ENCODE data around the gene PNMA8C. TPM values are rescaled to one million over a fixed set of nuclear protein-coding genes. Genes with fewer than 3 reads are reported as not detected.
"Not testable (repeated sequence)": the region's sequence is repeated elsewhere in the genome, so short reads cannot be mapped to it uniquely, and the experiment has no call there.

Gene PNMA8C
- polyA plus RNA-seq, 5 donors = 0.21 to 1.3 (median 0.72) TPM

DNA sequence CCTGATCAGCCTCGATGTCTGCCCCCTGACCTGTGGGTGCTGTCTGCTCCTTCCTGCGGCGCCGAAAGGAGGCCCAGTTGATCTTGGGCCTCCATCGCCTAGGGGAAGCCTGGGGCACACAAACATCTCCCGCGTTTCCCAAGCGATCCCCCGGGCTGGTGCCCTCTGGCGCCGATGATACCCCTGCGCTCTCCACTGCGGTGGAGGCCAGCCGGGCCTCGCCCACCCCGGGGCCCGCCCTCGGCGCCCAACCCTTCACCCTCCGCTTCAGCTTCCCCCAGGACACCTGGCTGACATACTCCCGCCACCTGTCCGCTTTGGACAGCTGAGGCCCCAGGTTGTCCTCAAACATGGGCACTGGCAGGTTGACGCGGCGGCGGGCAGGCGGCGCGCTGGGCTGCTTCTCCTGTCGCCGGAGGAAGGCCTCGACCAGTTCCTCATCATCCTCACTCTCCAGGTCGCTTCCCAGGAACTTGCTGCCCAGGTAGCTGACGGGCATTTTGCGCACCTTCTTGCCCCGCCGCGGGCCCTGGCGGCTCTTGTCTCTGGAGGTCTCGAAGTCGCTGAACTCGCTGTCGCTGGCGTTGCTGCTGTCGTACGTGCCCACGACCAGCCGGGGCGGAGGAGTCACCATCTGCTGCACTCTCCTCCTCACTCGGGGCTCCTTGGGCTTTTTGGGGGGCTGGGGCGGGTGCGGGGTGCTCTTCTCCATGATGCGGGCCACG is 16.6 kb downstream of the PNMA8C start:
- no peak for DNase-seq

DNA sequence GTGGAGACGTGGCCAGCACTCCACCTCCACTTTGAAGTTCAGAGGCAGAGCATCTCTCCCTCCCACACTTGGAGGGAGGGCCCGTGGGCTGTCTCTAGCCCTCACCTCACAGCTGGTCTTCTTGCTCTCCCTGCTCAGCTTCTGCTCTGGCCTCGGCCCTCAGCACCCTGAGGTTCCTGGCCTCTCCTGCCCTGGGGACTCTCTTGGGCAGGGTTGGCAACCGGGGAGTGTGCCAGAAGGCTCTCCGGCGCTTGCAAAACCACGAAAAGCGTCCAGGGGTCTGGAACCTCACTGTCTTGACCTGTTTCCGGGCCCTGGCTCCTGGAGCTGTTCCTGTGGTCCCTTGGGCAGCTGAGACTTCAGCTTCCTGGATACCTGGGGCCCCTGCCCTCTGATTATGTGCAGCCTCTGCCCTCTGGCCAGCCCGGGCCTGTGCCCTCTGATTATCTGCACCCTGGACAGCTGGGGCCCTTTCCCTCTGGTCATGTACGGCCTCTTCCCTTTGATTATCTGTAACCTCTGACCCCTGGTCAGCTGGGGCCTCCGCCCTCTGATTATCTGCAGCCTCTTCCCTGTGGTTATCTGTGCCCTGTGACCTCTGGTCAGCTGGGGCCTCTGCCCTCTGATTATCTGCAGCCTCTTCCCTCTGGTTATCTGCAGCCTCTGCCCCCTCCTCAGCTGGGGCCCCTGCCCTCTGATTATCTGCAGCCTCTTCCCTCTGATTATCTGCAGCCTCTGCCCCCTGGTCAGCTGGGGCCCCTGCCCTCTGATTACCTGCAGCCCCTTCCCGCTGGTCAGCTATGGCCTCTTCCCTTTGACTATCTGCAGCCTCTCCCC is 17.4 kb downstream of the PNMA8C start:
- DNase-seq = no peak

DNA sequence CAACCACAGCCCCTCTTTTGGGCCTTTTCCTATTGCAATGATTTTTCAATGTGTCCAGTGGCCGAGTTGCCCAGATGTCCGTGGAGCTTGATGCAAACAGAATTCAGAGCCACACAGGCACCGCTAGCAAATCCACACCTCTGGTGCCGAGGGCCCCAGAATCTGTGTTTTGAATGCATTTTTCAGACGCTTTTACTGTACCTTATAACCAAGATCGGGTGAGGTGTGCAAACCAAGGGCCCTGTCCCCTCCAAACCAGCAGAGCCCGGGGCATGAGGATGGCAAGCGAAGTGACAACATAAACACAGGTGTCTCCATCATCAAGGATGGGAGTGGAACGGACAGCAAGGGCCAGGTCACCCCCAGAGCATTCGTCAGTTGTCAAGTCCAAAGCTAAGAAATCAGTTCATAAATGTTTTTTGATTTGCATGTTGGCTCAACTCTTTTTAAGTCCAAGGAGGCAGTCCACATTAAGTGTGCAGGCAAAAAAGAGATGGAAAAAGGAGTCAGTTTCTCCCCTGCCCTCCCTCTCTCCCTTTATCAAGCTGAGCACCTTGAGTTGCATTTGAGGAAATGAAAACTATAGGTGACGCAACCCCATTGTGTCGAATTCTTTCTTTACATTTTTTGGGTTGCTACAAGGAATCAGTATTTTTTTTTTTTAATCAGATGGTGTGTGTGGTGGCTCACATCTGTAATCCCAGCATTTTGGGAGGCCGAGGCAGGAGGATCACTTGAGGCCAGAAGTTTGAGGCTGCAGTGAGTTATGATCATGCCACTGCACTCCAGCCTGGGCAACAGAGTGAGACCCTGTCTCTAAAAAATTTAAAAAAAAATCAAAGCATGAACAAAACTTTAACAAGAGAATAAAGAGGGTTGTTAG is 18.3 kb downstream of the PNMA8C start:
- no peak for DNase-seq

DNA sequence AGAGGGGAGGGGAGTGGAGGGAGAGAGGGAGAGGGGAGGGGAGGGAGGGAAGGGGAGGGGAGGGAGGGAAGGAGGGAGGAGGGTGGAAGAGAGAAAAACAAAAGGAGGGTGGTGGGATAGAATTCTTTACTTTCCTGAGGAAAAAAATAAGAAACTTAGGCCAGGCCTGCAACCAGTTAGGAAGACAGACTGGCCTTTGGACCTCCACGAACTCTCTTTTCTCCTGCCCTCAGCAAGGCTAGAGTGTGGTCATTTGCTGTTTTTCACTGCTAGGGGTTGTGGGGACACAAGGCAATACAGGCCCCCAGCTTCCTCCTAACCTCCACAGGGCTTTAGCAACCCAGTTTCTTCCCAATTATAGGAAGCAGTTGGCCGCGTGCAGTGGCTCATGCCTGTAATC is 19.5 kb downstream of the PNMA8C start:
- no peak for DNase-seq

GRCh38 chr19:46408664-46409039 is 20.1 kb downstream of the PNMA8C start:
- DNase-seq = peak; percentile 80 to 81

- DNase-seq = no peak
Measured at GRCh38 chr19:46407856-46408663, 20.7 kb downstream of the PNMA8C start.

GRCh38 chr19:46406976-46407375 is 21.8 kb downstream of the PNMA8C start:
- no peak for DNase-seq

- peak in 1 of 2 donors; percentile 64 for DNase-seq
Measured at GRCh38 chr19:46404753-46405468, 23.8 kb downstream of the PNMA8C start.

DNA sequence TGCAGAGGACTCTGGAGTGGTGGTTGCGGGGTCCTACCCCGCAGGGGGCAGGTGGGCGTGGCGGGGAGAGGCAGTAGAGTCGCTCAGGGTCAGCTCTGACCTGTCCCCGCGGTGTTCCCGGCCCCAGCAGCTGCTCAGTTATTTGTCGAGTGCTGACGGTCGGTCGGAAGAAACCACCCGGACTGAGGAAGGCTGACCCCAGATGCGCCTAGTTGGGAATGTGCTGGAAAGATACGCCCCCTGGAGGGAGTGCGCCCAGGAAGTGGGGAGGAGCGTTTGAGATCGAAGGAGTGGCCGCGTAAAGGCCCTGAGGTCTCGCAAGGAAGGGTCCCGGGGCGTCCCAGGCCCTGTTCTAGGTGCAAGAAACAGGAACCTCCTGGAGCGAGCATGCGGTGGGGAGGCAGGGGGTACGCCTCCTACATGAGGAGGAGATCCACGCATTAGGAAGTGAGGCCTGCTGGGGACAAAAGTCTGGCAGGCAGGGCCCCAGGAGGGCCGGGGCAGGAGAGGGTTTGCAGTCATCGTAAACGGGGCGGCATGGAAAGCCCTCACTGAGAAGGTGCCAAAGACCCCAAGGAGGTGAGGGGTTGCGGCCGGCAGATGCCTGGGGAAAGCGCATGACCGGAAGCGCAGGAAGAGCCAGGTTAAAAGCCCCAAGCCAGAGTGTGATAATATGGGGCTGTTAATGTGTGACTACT is 24.5 kb downstream of the PNMA8C start:
- peak in 1 of 2 donors; percentile 66 for DNase-seq

- no peak for DNase-seq
Measured at GRCh38 chr19:46402725-46403124, 26.0 kb downstream of the PNMA8C start.

- not testable (repeated sequence) for DNase-seq
Measured at GRCh38 chr19:46397801-46398479, 30.8 kb downstream of the PNMA8C start.

DNA sequence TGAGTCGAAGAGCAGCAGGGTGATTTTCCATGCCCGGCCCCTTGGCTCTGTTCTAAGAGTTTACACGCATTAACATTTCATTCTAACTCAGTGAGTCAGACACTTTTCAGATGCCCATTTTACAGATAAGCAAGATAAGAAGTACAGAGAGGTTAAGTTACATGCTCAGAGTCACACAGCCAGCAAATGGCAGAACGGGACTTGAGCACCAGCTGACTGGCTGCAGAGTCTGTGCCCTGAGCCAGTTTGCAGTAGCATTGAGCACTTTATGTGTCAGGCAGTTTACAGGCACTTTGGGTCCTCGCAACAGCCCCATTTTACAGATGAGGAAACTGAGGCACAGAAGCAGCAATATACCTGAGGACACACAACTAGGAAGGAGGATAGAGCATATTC is 34.3 kb downstream of the PNMA8C start:
- DNase-seq = no peak

- DNase-seq = no peak
Measured at GRCh38 chr19:46393456-46394401, 35.0 kb downstream of the PNMA8C start.

GRCh38 chr19:46392837-46393236 is 35.9 kb downstream of the PNMA8C start:
- DNase-seq = no peak

- DNase-seq = peak; percentile 83 to 85
Measured at GRCh38 chr19:46392252-46392801, 36.4 kb downstream of the PNMA8C start.

- no peak for DNase-seq
Measured at GRCh38 chr19:46391296-46392251, 37.2 kb downstream of the PNMA8C start.

GRCh38 chr19:46390866-46391265 is 37.9 kb downstream of the PNMA8C start:
- DNase-seq = no peak
